RPMI8226 (cell line): ENCODE data around the gene CHN2.
A peak's percentile ranks its signal among the peaks of the same experiment; 100 is the strongest.
"Not testable (repeated sequence)": the region's sequence is repeated elsewhere in the genome, so short reads cannot be mapped to it uniquely, and the experiment has no call there.

ENCODE experiments used
- DNase-seq: peaks from one replicate; pipeline ENCODE4 v3.0.0-alpha.2; 2015

Gene CHN2

DNA sequence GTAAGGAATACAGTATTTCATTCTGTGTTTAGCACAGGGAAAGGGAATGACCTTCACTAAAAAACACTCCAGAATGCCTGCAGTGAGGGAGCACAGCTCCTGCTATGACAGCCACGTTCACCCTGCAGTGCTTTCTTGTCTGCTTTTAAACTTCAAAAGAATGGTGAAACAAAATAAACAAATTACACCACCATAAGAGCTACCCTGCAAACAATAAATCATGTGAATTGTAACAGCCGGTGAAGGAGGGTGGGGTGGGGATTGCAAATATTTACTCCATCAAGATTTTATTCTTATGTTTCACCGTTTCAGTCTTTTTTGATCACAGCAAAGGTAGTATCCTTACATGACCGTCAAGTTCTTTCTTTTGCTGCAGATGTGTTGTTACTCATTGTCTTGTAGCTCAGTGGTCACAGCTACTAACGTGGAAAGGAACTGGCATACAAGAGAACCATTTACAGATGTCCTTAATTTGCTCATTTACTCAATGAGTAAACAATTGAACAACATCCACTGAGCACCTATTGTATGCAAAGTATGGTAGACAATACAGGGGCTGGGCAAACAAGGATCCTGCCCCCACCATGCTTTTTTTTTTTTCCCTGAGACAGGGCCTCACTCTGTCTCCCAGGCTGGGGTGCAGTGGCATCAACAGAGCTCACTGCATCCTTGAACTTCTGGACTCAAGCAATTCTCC lies 4.1 kb upstream of the CHN2 start:
- DNase-seq, result no peak

DNA sequence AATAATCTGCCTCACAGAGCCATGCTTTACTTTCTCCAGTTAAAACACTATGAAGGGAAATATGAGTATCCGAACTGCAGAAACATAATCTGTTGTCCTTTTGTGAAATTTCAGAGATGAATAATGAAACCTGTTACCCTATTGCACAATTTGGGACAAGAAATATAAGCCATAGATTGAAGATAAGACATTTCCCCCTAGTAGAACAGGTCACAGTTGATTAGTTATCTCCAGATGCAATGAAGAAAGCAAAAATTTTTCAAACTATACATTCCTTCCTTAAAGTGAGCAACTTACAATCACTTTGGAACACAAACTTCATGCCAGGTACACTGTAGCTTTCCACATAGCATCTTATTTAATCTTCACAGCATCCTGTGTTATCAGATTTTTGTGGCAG lies 2.3 kb upstream of the CHN2 start:
- DNase-seq, result no peak

DNA sequence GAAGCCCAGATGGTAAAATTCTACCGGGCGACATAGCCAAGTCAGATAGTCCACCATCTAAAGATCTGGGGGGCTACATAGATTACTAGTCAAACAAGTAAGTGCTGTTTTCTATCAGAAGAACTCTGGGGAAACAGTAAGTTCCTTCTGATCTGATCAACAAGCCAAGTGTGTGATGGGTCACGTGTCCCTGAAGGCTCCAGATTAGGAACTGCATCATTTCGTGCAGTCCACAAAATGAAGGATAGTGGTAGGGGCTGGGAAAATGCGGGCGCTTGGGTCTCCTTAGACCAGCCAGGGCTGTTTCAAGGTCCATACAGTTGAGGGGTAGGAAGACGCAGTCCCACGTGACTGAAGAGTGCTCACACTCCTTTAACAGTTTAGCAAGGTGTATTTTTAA lies 1.8 kb upstream of the CHN2 start:
- no peak for DNase-seq

DNA sequence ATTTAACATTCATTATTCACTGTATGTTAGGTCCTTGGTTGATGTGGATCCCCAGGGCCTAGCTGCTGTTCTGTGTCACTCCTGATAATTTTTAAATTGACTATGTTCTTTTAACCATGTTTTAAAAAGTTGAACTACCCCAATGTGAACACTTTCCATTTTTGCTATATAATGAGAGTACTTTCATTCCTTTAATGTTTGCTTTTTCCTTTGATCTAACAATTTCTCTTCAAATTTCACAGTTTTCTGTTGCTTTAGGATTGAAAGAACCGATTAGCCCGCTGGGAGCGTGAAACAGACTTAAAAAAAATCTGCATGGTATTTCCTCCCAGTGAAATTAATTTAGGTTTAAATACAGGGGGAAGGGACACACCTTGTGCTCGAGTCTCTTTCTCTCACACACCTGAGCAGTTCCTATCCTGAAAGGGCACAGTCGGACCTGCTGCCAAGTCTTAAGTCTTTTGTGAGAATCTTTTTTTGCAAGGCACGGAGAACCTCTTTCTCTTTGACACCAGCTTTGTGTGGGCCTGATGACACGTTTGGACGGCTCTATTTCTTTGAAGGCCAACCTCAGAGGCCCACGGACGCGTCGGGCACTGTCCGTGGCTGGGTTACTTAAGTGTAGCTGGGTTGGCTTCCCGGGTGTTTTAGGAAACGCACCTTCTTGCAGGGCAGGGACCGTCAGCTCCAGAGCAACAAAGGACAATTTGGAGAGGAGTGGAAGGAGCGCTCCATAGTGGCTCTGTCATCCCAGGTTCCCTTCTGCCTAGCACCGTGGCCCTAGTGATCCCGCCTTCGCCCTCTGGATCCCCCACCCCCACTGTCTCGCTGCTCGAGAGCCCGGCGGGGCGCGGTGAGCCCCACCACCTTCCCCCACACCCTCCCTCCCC lies 1.0 kb upstream of the CHN2 start:
- DNase-seq, result peak; percentile 17

DNA sequence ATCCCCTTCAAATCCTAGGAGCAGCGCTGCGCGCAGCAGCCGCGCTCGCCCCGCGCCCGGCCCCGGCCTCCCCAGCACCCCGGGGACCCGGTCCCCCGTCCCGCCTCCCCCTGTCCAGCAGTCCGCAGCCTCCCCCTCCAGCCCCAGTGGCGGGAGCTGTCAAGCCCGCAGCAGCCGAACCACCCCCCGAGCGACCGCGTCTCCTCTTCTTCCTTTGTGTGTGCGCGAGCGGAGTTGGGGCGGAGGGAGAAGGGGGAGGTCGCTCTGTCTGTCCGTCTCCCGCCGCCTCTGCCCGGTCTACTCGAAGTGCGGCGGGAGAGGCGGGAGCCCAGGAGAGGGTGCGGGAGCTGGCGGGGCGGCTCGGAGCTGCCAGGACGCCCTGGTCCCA lies 375 bp upstream of the CHN2 start:
- DNase-seq, result peak; percentile 28

DNA sequence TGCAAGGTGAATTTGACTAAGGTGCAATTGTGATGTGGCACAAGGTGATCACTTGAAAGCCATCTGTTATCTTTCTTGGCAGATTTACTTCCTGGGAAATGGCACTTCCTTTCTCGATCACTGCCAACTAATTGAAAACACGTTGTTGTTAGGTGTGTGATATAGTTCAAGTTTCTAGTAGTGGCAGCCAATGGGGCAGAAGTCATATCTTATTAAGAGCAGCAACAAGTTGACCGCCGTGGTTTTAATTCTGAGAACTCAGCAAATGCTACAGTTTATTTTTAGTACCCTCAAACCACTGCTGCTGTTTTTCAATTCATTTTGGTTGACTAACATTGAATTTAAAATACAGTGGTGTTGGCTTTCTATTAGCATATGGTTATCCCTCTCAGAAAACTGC lies 1.6 kb downstream of the CHN2 start:
- DNase-seq, result peak; percentile 87

DNA sequence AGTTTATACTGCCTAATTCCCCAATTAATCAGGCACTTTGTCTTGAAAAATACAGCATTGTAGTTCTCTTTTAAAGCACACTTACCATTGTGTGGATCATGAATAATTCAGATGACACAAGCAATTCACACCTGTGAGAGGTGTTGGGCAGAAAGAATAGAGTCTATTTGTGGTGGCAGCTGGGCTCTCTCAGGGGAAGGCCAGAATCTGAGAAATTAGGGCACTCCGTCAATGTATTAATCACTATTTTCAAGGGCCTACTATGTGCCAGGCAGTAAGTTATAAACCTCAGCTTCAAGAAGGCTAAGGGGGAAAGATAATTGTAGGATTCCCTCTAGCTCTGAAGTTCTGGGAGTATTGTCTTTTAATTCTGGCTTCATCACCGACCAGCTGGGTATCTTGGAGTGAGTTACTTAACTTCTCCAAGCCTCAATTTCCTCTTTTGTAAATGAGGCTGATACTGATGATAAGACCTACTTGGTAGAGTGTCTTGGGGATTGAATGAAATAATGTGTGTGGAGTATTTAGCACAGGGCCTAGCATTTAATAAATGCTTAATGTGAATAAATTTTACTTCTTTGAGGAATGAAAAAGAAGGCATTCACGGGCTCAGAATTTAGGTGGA lies 2.5 kb downstream of the CHN2 start:
- DNase-seq, result peak; percentile 67

DNA sequence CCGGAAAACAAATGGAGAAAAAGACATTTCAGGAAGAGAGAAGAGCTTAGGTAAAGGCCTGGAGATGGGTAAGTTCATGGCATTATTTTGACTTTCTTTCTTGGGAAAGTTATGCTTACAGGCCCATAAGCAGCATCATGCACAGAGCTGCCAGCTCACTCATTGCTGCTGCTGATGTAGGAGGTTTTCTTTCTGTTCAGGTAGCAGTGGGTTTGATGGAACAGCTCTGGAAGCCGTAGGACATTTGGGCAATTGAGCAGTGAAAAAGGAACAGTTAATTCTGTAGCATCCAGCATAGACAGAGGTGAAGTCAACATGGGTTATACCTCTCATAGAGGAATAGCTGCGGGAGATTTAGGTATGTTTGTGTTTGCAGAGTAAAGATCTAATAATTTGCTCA lies 3.3 kb downstream of the CHN2 start:
- DNase-seq, result no peak

DNA sequence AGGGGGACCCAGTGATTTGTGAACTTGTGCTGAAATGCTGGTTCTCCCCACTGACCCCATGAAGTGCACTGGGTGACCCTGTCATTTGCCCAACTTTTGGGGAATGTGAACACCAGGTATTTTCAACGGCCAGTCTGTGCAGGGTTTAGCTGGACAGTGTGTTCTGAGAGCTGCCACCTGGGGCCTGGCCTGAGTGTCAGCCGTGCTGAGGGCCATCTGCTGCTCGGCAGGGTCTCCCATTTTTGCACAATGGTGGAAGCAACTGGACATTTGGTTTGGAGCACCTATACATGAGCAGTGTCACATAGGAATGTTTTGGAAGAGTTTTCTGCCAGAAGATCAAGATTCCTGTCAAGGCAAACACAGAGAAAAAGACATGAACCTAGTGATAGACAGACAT lies 5.2 kb downstream of the CHN2 start:
- DNase-seq, result no peak

DNA sequence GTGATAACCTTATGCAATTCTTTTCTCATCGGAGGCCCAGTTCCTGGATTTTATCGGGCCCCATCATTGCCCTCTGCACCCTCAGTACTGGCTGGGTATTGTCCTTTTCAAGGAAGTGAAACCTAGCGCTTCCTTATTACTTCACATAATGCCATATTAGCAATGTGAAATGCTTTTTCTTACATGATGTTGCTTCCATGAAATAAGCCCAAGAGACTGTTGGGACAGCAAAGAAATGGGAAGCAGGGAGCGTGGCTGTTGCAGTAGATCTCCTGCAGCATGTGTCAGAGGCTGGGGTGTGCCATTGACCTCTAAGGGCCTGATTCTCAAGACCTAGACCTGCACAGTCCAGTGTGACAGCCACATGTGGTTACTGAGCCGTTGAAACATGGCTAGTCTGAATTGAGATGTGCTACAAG lies 8.1 kb downstream of the CHN2 start:
- peak; percentile 34 for DNase-seq

DNA sequence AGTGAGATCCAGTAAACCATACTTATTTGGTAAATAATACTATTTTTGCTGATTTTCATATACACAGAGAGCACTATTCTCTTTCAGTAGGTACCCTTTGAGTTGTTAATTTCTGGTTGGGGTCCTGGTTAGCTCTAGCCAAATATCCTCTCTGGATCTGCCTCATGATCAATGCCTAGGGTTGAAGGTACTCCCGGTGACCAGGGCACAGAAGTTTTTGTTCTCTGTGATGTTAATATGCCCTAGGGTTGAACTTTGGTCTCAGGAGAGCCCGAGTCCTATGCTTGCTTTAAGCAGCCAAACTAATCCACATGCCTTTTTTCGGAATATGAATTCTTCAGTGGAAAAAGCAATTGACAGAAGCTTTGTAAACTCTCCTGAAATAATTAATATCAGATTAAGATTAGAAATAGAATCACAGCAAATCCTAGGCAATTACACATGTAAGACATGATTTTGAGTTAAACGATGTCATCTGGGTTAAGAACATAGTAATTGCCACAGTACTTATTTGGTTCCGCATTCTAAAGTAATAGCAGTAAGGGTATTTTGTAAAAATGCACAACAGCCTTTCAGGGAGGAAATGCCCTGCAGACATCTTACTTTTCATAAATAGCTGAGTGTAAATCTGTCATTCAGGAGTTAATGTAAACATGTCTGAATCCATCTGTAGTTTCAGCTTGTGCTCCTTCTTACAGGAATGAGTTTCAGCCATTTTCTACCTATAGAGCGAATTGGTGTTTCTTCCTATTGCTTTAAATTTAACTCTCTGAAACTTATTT lies 10.1 kb downstream of the CHN2 start:
- no peak for DNase-seq

DNA sequence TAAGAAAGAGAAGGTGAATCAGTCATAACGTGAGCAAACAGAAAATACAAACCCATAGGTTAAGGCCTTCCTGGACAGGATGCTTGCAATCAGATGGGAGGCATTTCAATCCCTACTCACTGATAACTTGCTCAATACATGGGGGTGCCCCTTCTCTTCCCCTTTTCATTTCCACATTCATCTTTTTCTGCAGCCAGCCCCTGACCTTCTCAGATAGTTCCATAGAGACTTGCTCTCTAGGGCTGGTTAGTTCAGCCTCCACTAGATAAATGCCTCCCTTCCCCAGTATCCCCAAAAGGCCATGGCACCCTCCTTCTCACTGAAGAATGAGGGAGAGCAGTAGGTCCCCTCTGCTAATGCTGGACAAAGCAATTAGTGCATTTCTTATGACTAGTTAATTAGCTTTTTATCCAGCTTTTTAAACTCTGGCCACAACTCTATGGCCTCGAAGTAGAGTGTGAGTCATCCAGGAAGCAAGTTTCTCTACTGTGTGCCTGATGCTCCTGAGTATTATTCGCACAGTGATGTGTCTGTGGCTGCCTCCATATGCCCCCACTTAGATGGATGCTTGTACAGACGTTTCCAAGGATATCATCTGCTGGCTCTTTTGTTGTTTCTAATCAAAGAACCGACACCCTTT lies 12.7 kb downstream of the CHN2 start:
- no peak for DNase-seq

DNA sequence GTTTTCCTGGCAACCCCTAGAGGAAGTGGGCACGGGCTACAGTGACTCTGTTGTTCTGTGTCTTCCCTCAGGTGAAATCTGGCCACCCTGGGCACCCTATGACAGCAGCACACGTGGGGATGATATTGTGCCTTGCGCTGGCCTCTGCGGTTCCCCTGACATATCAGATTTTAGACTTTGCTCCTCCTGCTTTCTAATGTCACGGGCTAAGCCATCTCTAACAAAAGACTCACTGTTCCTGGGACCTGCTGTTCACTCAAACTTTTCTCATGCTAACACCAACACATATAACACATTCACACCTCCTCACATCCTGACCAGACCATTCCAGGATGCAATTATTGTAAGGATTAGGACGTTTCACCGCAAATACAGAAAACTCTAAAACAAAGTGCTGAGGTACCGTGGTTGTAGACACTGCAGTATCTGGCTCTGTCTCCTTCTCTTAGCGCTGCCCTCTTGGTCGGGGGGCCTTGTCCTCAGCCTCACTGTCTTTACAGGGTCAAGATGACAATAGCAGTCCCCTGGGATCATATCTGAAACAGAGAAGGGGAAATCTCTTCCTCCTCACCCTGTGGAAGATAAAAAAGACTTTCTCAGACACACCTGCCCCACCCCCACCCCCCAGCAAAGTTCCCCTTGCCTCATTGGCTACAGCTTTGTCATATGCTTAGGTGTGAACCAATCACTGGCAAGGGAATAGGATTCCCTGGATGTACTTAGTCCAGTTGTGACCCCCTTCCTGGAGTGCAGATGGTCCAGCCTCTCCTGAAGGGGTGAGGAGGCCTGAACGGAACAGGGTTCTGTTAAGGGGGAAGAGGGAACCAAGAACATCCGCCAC lies 14.1 kb downstream of the CHN2 start:
- DNase-seq, result no peak

DNA sequence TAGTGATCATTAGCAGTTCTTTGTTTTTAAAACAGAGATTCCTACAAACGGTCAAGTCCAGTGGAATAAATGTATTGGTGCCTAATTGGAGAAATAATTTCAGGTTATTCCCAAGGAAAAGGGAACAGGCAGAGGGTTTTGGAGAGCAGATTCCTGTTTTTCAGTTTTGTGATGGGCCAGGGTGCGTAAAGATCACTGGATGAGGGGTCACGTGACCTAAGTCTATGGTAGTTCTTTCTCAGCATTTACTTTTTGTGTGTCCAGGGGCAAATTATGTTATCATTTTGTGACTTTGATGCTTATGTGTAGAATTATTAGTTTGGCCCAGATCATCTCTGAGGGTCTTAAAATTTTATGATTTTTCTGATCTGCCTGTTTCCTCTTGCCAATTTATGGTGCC lies 15.2 kb downstream of the CHN2 start:
- DNase-seq, result no peak

DNA sequence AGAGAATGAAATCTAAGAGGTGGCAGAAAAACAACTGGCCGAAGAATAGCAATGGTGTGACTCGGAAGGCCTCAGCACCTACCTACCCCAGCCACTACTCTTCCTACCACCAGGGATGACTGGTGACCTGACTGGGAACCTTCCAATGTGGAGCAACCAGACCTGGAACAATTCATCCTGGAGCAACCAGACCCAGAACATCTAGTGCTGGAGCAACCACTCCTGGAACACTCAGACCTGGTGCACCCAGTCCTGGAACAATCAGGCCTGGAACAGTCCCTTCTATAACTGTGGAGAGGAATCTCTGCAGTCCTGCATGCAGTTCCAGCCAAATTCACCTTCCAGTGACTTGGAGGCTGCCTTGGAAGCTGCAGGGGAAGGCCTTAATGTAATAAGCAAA lies 18.2 kb downstream of the CHN2 start:
- DNase-seq, result not testable (repeated sequence)

DNA sequence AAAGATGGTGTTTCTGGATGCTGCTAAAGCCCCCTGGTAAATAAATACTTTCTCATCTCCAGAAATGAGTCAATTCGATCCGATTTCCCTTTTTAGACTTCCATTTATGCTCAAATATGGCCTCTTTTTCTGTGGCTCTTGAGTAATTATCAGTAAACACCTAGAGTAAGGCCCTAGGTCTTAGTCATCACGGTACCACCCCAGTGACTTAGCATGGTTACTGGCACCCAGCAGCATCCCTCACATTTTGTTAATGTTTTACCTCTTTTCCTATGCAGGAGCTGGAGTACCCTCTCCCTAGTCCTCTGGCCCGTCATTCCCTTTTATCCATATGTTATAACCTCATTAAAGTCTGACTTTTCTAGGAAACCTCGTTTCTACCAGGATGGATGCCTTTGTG lies 19.5 kb downstream of the CHN2 start:
- DNase-seq, result no peak

DNA sequence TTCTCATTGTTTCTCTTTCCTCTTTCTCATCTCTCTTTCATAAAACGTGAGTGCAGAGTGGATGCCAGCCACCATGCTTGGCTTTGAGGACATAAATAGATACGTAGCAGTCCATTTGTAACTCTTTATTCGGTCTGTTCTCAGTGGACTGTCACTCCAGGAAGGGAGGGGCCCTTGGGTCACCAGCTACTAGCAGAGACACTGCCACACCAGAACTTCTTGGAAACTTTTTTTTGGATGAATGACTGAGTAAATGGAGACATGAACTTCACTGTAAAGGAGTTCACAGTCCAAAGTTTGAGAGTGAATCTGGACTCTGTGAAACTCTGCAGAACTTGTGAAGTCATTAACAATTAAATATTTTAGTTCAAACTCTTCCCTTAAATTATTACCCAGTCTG lies 20.2 kb downstream of the CHN2 start:
- no peak for DNase-seq

DNA sequence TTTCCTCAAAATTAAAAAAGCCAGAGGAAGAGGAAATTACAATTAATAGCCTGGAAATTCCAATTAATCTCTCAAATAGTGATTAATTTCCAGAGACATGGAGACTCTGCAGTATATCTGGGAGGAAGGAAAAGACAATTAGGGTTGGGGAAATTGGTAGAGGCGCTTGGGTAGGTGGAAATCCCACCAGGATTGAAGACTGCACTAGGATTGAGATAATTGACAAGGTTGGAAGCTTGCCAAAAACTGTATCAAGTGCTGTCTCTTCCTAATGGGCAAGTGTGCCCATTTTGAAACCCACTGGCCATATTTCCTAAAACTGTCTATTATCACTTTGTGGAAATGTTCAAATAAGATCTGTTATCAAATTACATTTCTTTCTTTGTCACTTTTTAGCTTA lies 21.6 kb downstream of the CHN2 start:
- no peak for DNase-seq

DNA sequence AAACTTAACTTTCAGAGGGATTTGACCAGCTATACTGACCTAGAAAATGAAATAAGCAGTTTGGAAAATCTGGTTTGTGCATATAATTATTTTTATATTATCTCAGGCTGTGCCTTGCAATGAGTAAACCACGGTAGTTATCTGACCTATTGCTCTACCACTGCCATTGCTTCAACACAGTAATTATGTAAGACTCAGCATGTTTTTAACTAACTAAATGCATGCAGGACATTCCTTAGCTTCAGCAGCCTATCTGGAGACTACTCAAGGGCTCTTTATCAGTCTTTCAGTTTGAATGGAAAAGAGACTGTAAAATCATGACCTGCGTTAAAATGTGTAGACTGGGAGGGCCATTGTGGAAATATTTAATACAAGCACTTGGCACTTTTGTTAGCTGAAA lies 22.5 kb downstream of the CHN2 start:
- no peak for DNase-seq

DNA sequence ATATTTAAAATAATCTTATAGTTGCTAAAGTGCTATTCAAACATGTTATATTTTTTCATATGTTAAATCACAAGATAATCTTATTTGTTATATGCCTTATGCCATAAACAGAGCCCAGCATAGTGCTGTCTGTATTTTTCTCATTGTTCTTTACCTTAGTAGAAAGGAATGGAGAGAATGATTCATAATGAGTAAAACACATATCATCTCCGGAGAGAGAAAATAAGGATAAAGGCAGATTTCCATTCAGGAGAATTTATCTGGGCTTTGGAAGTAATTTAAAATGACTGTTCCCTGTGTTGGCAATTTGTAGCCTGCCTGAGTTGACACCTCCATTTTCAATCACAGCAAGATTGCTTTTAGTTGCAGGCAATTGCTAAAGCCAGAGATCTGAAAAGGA lies 30.2 kb downstream of the CHN2 start:
- no peak for DNase-seq

DNA sequence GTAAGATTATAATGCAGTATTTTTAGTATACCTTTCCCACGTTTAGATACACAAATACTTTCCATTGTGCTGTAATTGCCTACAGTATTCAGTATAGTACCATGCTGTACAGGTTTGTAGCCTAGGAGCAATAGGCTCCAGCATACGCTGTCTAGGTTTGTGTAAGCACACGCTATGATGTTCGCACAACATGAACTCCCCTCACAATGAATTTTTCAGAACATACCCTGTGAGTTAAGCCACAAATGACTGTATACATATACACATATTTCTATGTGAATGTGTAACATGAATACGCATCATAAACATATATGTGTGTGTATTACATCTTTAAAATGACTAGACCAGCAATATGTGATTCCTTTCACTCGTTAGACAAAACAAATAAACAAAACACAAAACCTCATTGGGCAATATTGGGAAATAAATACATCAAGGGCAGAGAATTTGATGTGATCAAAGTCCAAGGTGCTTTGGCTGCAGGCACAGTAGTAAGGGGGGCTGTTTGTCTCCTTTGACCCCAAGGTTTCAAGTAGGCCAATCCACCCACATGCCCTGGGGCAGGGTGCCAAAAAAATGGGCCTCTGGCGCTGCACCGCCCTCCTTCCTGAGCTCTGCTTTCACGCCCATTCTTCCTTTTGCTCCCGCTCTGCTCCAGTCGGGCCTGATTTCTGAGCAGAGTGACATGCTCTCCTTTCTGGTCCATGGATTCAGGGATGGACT lies 33.9 kb downstream of the CHN2 start:
- no peak for DNase-seq
